Stimulated activated CD4-positive, alpha-beta T cell treated with anti-CD3 and anti-CD28 coated beads, Interleukin-2, amount 100 ng/mL, for 24 hours (primary cell): ENCODE results near the gene PRSS33.

Experiments used
- DNase-seq, 2 donors: peaks; one replicate each; pipeline ENCODE4 v3.0.0-alpha.2; 2020

Gene PRSS33

GRCh38 chr16:2737895-2738418 is 49.4 kb downstream of the PRSS33 start:
- DNase-seq, result no peak

GRCh38 chr16:2737238-2737605 is 50.1 kb downstream of the PRSS33 start:
- no peak for DNase-seq

GRCh38 chr16:2736476-2737237 is 50.7 kb downstream of the PRSS33 start:
- DNase-seq, result no peak

- no peak for DNase-seq
Measured at GRCh38 chr16:2734844-2735515, 52.4 kb downstream of the PRSS33 start.
